Neural cell (in vitro differentiated cells): Measurements from ENCODE around the gene DZIP1. TPM values are rescaled to one million over a fixed set of nuclear protein-coding genes. Genes with fewer than 3 reads are reported as not detected.

ENCODE experiments used
- H2AFZ ChIP-seq: fragments of 200-600, 300-800 bp; sonication (generic), shearing (Covaris generic); 2 replicates; pipeline ENCODE4 v1.6.0; 2014; ENCODE audit warnings: low read depth, mild to moderate bottlenecking, antibody characterized with exemption, low read length, moderate library complexity
- H3F3A ChIP-seq: fragments of 200-600 bp; shearing (Covaris generic); 2 replicates; pipeline ENCODE4 v1.6.1; 2016; ENCODE audit warnings: mild to moderate bottlenecking, moderate library complexity, mixed read lengths, antibody characterized with exemption, low read length; ENCODE audit not compliant: insufficient read depth, poor library complexity, severe bottlenecking
- H3K27ac ChIP-seq: fragments of 200-600, 300-800 bp; sonication (generic), shearing (Covaris generic); 2 replicates; pipeline ENCODE4 v1.5.1; 2014; ENCODE audit warnings: mild to moderate bottlenecking, low read length, moderate library complexity
- H3K27me3 ChIP-seq: fragments of 300-800, 200-600 bp; sonication (generic), shearing (Covaris generic); 2 replicates; pipeline ENCODE4 v1.6.0; 2014; ENCODE audit warnings: mild to moderate bottlenecking, low read depth, low read length, moderate library complexity; ENCODE audit not compliant: insufficient read depth
- H3K36me3 ChIP-seq: fragments of 300-800, 200-600 bp; sonication (generic), shearing (Covaris generic); 2 replicates; pipeline ENCODE4 v1.5.1; 2014; ENCODE audit warnings: mild to moderate bottlenecking, antibody characterized with exemption, low read length, moderate library complexity; ENCODE audit not compliant: insufficient read depth
- H3K4me2 ChIP-seq: fragments of 300-800, 200-600 bp; sonication (generic), shearing (Covaris generic); 2 replicates; pipeline ENCODE4 v1.6.0; 2014; ENCODE audit warnings: mild to moderate bottlenecking, low read length
- H3K4me3 ChIP-seq: fragments of 300-800, 200-600 bp; sonication (generic), shearing (Covaris generic); 2 replicates; pipeline ENCODE4 v1.5.1; 2014; ENCODE audit warnings: mild to moderate bottlenecking, low read length, moderate library complexity
- H3K79me2 ChIP-seq: fragments of 200-600 bp; shearing (Covaris generic); replicated peaks from 2 replicates; pipeline ENCODE4 v1.6.0; 2014; ENCODE audit warnings: mild to moderate bottlenecking, low read length, moderate library complexity; ENCODE audit not compliant: insufficient read depth
- H3K9ac ChIP-seq: fragments of 300-800, 200-600 bp; sonication (generic), shearing (Covaris generic); 2 replicates; pipeline ENCODE4 v1.6.1; 2016; ENCODE audit warnings: mild to moderate bottlenecking, low read length, mixed read lengths
- H3K9me2 ChIP-seq: fragments of 200-600 bp; shearing (Covaris generic); 2 replicates; pipeline ENCODE4 v1.6.1; 2016; ENCODE audit warnings: mild to moderate bottlenecking, low read length, mixed read lengths; ENCODE audit not compliant: insufficient read depth
- H3K9me3 ChIP-seq: fragments of 200-600, 300-800 bp; sonication (generic), shearing (Covaris generic); 2 replicates; pipeline ENCODE4 v1.6.1; 2016; ENCODE audit warnings: mild to moderate bottlenecking, mixed run types, low read length, moderate library complexity, mixed read lengths
- H4K20me1 ChIP-seq: fragments of 200-600 bp; shearing (Covaris generic); 2 replicates; pipeline ENCODE4 v1.6.1; 2016; ENCODE audit warnings: mild to moderate bottlenecking, mixed run types; ENCODE audit not compliant: insufficient read depth
- EP300 ChIP-seq: fragments of 450-650 bp; conservative IDR thresholded peaks from 2 replicates; pipeline ENCODE4 v1.6.1; 2014; ENCODE audit warnings: antibody characterized with exemption, mild to moderate bottlenecking, moderate library complexity; ENCODE audit not compliant: poor library complexity, severe bottlenecking
- EZH2 ChIP-seq: fragments of 200-600, 300-800 bp; shearing (Covaris generic), sonication (generic); IDR thresholded peaks from 2 replicates; pipeline ENCODE4 v1.6.1; 2014; ENCODE audit warnings: antibody characterized with exemption, low read length, borderline replicate concordance, mild to moderate bottlenecking; ENCODE audit not compliant: insufficient read depth, poor library complexity, severe bottlenecking
- MXI1 ChIP-seq: fragments of 450-650 bp; conservative IDR thresholded peaks from 2 replicates; pipeline ENCODE4 v1.6.1; 2014; ENCODE audit warnings: antibody characterized with exemption, mild to moderate bottlenecking; ENCODE audit not compliant: poor library complexity, severe bottlenecking
- POLR2AphosphoS5 ChIP-seq: IDR thresholded peaks from 2 replicates; pipeline ENCODE4 v1.6.1; 2012
- RAD21 ChIP-seq: fragments of 450-650 bp; conservative IDR thresholded peaks from 2 replicates; pipeline ENCODE4 v1.6.1; 2014; ENCODE audit warnings: antibody characterized with exemption, mild to moderate bottlenecking, moderate library complexity
- SMC3 ChIP-seq: fragments of 450-650 bp; conservative IDR thresholded peaks from 2 replicates; pipeline ENCODE4 v1.6.1; 2014; ENCODE audit warnings: antibody characterized with exemption, mild to moderate bottlenecking, moderate library complexity; ENCODE audit not compliant: poor library complexity
- TAF1 ChIP-seq: IDR thresholded peaks from 2 replicates; pipeline ENCODE4 v1.6.1; 2012; ENCODE audit warnings: low read depth
- polyA plus RNA-seq: library from polyadenylated mRNA; depleted of rRNA; stranded (reverse); fragments of >200 nt; gene quantifications from 2 replicates; pipeline ENCODE4 v1.2.3, GENCODE V29; 2014
- TF ChIP-seq, protein P1 (sequence below): fragments of 450-650 bp; IDR thresholded peaks from 2 replicates; pipeline ENCODE4 v1.5.1; 2014; ENCODE audit warnings: antibody characterized with exemption, mild to moderate bottlenecking, moderate library complexity; ENCODE audit not compliant: poor library complexity, severe bottlenecking
- TF ChIP-seq, protein P2 (sequence below): IDR thresholded peaks from 2 replicates; pipeline ENCODE4 v1.6.1; 2012; ENCODE audit warnings: borderline replicate concordance

The DZIP1 gene
- polyA plus RNA-seq, 1 donor from 2014 or later, result 35.3 TPM

DNA sequence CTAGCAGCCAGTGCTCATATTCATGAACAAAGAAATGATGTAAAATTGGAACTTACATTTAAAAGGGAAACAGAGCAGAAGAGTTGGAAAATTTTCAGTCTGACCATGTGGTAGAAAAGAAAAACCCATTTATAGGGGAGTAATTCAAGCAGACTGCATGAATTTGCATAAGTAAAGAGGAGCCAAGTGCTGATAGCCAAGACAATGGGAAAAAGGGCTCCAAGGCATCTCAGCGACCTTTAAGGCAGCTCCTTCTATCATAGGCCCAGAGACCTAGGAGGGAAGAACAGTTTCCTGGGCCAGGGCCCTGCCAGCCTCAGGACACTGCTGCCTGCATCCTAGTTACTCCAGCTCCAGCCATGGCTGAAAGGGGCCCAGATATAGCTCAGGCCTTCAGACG, 39.9 kb upstream of the DZIP1 start:
- Histone ChIP-seq H3K79me2 (no peaks in the 10 kb centered on the region), H3K4me3 (no peak overlapping the region), H3F3A (no peaks in the 10 kb centered on the region), H3K9me3 (no peaks in the 10 kb centered on the region), H3K27ac (no peak overlapping the region), H3K36me3 (no peaks in the 10 kb centered on the region), H2AFZ (no peak overlapping the region), H4K20me1 (no peaks in the 10 kb centered on the region), H3K9ac (no peak overlapping the region), H3K9me2 (no peaks in the 10 kb centered on the region), H3K27me3 (no peaks in the 10 kb centered on the region), H3K4me2 (no peak overlapping the region)
- TF ChIP-seq TAF1, result no peak
- TF ChIP-seq SMC3, result no peak
- TF ChIP-seq EP300, result no peak
- TF ChIP-seq, protein P1, sequence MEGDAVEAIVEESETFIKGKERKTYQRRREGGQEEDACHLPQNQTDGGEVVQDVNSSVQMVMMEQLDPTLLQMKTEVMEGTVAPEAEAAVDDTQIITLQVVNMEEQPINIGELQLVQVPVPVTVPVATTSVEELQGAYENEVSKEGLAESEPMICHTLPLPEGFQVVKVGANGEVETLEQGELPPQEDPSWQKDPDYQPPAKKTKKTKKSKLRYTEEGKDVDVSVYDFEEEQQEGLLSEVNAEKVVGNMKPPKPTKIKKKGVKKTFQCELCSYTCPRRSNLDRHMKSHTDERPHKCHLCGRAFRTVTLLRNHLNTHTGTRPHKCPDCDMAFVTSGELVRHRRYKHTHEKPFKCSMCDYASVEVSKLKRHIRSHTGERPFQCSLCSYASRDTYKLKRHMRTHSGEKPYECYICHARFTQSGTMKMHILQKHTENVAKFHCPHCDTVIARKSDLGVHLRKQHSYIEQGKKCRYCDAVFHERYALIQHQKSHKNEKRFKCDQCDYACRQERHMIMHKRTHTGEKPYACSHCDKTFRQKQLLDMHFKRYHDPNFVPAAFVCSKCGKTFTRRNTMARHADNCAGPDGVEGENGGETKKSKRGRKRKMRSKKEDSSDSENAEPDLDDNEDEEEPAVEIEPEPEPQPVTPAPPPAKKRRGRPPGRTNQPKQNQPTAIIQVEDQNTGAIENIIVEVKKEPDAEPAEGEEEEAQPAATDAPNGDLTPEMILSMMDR, result no peak
- TF ChIP-seq, protein P2, sequence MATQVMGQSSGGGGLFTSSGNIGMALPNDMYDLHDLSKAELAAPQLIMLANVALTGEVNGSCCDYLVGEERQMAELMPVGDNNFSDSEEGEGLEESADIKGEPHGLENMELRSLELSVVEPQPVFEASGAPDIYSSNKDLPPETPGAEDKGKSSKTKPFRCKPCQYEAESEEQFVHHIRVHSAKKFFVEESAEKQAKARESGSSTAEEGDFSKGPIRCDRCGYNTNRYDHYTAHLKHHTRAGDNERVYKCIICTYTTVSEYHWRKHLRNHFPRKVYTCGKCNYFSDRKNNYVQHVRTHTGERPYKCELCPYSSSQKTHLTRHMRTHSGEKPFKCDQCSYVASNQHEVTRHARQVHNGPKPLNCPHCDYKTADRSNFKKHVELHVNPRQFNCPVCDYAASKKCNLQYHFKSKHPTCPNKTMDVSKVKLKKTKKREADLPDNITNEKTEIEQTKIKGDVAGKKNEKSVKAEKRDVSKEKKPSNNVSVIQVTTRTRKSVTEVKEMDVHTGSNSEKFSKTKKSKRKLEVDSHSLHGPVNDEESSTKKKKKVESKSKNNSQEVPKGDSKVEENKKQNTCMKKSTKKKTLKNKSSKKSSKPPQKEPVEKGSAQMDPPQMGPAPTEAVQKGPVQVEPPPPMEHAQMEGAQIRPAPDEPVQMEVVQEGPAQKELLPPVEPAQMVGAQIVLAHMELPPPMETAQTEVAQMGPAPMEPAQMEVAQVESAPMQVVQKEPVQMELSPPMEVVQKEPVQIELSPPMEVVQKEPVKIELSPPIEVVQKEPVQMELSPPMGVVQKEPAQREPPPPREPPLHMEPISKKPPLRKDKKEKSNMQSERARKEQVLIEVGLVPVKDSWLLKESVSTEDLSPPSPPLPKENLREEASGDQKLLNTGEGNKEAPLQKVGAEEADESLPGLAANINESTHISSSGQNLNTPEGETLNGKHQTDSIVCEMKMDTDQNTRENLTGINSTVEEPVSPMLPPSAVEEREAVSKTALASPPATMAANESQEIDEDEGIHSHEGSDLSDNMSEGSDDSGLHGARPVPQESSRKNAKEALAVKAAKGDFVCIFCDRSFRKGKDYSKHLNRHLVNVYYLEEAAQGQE, result no peak
- TF ChIP-seq EZH2, result no peak
- no peak for TF ChIP-seq MXI1
- TF ChIP-seq POLR2AphosphoS5, result no peak
- no peak for TF ChIP-seq RAD21

- no peak overlapping the region for H2AFZ ChIP-seq
- H3F3A ChIP-seq, result no peaks in the 10 kb centered on the region
- H3K27me3 ChIP-seq, result no peaks in the 10 kb centered on the region
- H3K9ac ChIP-seq, result no peak overlapping the region
- H3K9me2 ChIP-seq, result no peaks in the 10 kb centered on the region
- no peak overlapping the region for H3K27ac ChIP-seq
- no peaks in the 10 kb centered on the region for H4K20me1 ChIP-seq
- H3K36me3 ChIP-seq, result no peaks in the 10 kb centered on the region
- no peaks in the 10 kb centered on the region for H3K9me3 ChIP-seq
- no peak overlapping the region for H3K4me3 ChIP-seq
- TF ChIP-seq TAF1, result no peak
- TF ChIP-seq EP300, result no peak
- TF ChIP-seq MXI1, result no peak
- TF ChIP-seq, protein P2, result no peak
- TF ChIP-seq, protein P1, result no peak
- no peak for TF ChIP-seq EZH2
- no peak for TF ChIP-seq SMC3
- no peak for TF ChIP-seq POLR2AphosphoS5
- no peak for TF ChIP-seq RAD21
- H3K79me2 ChIP-seq, result no peaks in the 10 kb centered on the region
- no peak overlapping the region for H3K4me2 ChIP-seq
These were observed 35.2 kb upstream of the DZIP1 start for GRCh38 chr13:95679722-95680121.
